HUES64 (cell line): ENCODE measurements around the gene CIZ1.

Experiments
- H3K27ac ChIP-seq: 2 replicates; pipeline ENCODE4 v1.7.0; 2013; ENCODE audit warnings: low read depth, low read length, inconsistent platforms
- H3K27me3 ChIP-seq: 2 replicates; pipeline ENCODE4 v1.6.1; 2013; ENCODE audit warnings: mild to moderate bottlenecking, low read length; ENCODE audit not compliant: insufficient read depth
- H3K36me3 ChIP-seq: 2 replicates; pipeline ENCODE4 v1.6.1; 2013; ENCODE audit warnings: mild to moderate bottlenecking, low read length; ENCODE audit not compliant: insufficient read depth
- H3K4me1 ChIP-seq: 2 replicates; pipeline ENCODE4 v1.6.1; 2013; ENCODE audit warnings: mild to moderate bottlenecking, low read length, moderate library complexity; ENCODE audit not compliant: insufficient read depth
- H3K4me3 ChIP-seq: 2 replicates; pipeline ENCODE4 v1.5.1; 2013; ENCODE audit warnings: mild to moderate bottlenecking, low read length, moderate library complexity
- H3K9ac ChIP-seq: 2 replicates; pipeline ENCODE4 v1.6.1; 2013; ENCODE audit warnings: mild to moderate bottlenecking, low read depth, low read length
- H3K9me3 ChIP-seq: 2 replicates; pipeline ENCODE4 v1.6.1; 2013; ENCODE audit warnings: low read depth, low read length; ENCODE audit not compliant: insufficient read depth
- WGBS: fragments of 150-250, 120-280 bp; methylation state at CpG from one replicate; pipeline ENCODE4 v1.1.7; 2013; ENCODE audit warnings: missing lambda C conversion rate; 5-methylcytosine and 5-hydroxymethylcytosine counted together

CIZ1 gene

DNA sequence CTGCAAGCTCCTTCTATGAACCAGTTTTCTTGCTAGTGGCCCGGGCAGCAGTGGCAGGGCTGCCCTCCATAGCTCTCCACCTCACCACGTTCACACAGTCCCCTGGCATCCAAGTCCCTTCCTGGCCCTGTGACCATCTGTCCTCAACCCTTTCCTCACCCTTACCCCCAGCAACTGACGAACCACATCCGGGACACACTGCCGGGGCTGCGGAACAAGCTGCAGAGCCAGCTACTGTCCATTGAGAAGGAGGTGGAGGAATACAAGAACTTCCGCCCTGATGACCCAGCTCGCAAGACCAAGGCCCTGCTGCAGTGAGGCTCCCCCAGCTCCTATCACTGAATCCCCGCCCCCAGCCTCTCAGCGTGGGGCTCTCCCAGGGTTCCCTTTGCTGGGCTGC is 30.7 kb upstream of the CIZ1 start:
- Histone ChIP-seq H3K4me3 (no peak overlapping the region), H3K9me3 (no peaks in the 10 kb centered on the region)
- WGBS = 92% methylated on average over 10 of the region's 10 CpGs

GRCh38 chr9:128219831-128220230 is 28.5 kb upstream of the CIZ1 start:
- WGBS = 93% methylated on average over 9 of the region's 9 CpGs

More for the DNA sequence above, 30.7 kb upstream of the CIZ1 start:
- 0 out of 2 replicates have a peak, but pooled peaks cover 3% of the 10 kb centered on the region for H3K4me1 ChIP-seq
- H3K27ac ChIP-seq = no peak overlapping the region
- H3K9ac ChIP-seq = no peak overlapping the region
- no peaks in the 10 kb centered on the region for H3K27me3 ChIP-seq
- H3K36me3 ChIP-seq = peaks cover 52% of the 10 kb centered on the region

GRCh38 chr9:128218518-128219389 is 27.4 kb upstream of the CIZ1 start:
- no peaks in the 10 kb centered on the region for H3K27me3 ChIP-seq
- H3K4me1 ChIP-seq = 0 out of 2 replicates have a peak, but pooled peaks cover 3% of the 10 kb centered on the region
- WGBS = 29% methylated on average over 47 of the region's 47 CpGs
- peak overlapping the region; percentile 44 for H3K4me3 ChIP-seq
- H3K36me3 ChIP-seq = peaks cover 40% of the 10 kb centered on the region
- peak overlapping the region; percentile 15; the same call in 1 of the 2 replicates for H3K9ac ChIP-seq
- H3K27ac ChIP-seq = no peak overlapping the region
- H3K9me3 ChIP-seq = no peaks in the 10 kb centered on the region

More at GRCh38 chr9:128219831-128220230, 28.5 kb upstream of the CIZ1 start:
- Histone ChIP-seq H3K36me3 (peaks cover 44% of the 10 kb centered on the region), H3K4me3 (no peak overlapping the region), H3K9me3 (no peaks in the 10 kb centered on the region), H3K4me1 (0 out of 2 replicates have a peak, but pooled peaks cover 3% of the 10 kb centered on the region), H3K9ac (no peak overlapping the region), H3K27ac (no peak overlapping the region), H3K27me3 (no peaks in the 10 kb centered on the region)

DNA sequence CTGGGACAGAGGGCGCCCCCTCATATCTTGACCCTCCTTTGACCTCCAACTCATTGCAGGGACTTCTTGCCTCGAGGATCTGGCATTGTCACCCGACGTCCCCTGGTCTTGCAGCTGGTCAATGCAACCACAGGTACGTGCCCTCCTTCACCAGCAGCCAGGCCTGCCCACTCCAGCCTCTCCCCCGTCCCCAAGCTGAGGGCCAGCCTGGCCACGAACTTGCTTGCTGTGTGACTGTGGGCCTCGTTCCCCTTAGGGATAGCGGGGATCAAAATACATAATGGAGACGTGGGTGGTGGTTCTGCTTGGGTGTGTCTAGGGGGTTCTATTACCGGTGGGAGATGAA is 26.8 kb upstream of the CIZ1 start:
- H3K4me1 ChIP-seq = 0 out of 2 replicates have a peak, but pooled peaks cover 3% of the 10 kb centered on the region
- no peaks in the 10 kb centered on the region for H3K27me3 ChIP-seq
- 77% methylated on average over 11 of the region's 11 CpGs for WGBS
- H3K9ac ChIP-seq = peak overlapping the region; percentile 15; the same call in 1 of the 2 replicates
- no peaks in the 10 kb centered on the region for H3K9me3 ChIP-seq
- peak overlapping the region; percentile 44 for H3K4me3 ChIP-seq
- peaks cover 35% of the 10 kb centered on the region for H3K36me3 ChIP-seq
- no peak overlapping the region for H3K27ac ChIP-seq

GRCh38 chr9:128216781-128217553 is 25.6 kb upstream of the CIZ1 start:
- Histone ChIP-seq H3K9ac (no peak overlapping the region), H3K27me3 (no peaks in the 10 kb centered on the region), H3K4me1 (0 out of 2 replicates have a peak, but pooled peaks cover 3% of the 10 kb centered on the region), H3K9me3 (no peaks in the 10 kb centered on the region), H3K27ac (no peak overlapping the region), H3K4me3 (no peak overlapping the region), H3K36me3 (peaks cover 23% of the 10 kb centered on the region)
- 93% methylated on average over 16 of the region's 16 CpGs for WGBS

DNA sequence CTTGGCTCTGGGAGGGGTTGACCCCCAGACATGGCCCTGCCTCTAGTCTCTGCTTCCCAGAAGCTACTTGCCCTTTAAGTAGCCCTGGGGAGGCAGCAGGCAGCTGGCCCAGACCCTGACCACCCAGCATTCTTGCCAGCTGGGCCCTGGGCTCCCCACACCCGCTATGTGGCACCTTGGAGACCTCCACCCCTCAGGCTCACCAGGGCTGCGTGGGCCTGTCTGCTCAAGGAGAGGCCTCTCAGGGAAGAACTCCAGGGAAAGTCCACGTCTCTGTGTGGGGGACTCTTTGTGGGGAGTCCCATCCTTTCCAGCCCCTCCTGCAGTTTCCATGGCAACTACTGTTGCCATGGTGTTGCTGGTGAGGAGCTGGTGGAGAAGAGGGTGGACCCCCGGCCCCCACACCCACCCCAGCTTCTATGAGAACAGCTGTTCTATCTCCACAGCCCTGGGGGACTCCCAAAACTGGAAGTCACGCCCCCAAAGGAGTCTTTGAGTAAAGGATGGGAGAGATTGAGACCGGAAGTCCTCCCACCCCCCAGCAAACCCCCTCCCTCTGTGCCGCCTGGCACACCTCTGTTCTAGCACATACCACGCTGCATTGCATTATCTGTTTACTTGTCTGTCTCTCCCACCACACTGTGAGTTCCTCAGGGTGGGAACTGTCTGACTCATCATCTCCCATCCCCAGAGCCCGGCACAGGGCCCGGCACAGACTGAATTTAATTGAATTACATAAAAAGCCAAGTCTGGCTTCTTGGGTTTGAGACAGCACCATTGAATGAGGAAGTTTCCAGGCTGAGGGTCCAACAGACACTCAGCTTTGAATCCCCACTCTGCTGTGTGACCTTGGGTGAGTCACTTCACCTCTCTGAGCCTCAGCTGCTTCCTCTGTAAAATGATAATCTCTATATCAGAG is 24.4 kb upstream of the CIZ1 start:
- H3K36me3 ChIP-seq = peaks cover 16% of the 10 kb centered on the region
- H3K4me3 ChIP-seq = no peak overlapping the region
- H3K4me1 ChIP-seq = 0 out of 2 replicates have a peak, but pooled peaks cover 3% of the 10 kb centered on the region
- no peaks in the 10 kb centered on the region for H3K9me3 ChIP-seq
- no peak overlapping the region for H3K9ac ChIP-seq
- H3K27me3 ChIP-seq = no peaks in the 10 kb centered on the region
- no peak overlapping the region for H3K27ac ChIP-seq
- 83% methylated on average over 9 of the region's 10 CpGs for WGBS

DNA sequence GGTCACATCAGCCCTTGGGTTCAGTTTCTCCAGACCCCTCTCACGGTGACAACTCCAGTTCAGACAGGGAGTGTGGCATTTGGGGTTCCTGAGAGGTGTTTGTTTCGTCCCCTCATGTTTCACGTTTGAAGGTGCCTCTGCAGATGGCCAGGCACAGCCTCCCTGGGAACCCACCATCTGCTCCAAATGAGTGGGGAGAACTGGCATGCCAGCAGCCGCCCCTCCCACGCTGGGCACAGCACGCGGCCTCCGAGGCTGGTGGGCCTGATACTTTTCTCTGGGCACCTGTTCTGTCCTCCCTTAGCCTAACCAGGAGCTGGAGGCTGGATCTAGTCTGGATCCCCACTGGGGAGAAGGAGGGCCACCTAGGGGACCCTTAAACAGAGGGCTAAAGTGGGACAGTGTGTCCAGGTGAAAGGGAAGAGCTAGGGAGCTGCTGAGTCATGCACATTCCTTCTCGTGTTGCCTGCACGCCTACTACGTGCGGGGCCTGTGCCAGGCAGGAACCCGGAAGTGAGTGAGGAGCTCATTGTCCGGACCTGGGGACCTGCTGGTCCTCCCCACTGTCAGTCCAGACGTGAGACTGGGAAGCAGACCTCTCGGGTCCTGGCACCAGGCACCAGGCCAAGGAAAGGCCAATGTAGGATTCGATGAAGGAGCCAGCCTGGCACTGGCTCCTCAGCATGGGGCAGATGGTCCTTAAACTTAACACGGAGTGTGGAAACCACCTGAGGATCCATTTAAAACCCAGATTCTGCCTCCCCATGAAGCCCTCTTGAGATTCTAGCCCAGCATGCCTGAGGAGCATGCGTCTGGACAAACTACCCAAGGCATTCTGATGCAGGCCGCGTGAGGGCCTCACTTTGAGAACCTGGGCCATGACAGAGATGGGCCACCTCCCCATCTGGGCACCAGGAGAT is 23.5 kb upstream of the CIZ1 start:
- H3K27ac ChIP-seq = no peak overlapping the region
- 0 out of 2 replicates have a peak, but pooled peaks cover 3% of the 10 kb centered on the region for H3K4me1 ChIP-seq
- H3K4me3 ChIP-seq = no peak overlapping the region
- no peaks in the 10 kb centered on the region for H3K27me3 ChIP-seq
- peaks cover 9% of the 10 kb centered on the region for H3K36me3 ChIP-seq
- H3K9me3 ChIP-seq = no peaks in the 10 kb centered on the region
- no peak overlapping the region for H3K9ac ChIP-seq
- WGBS = 89% methylated on average over 21 of the region's 21 CpGs

- Histone ChIP-seq H3K9me3 (no peaks in the 10 kb centered on the region), H3K9ac (no peak overlapping the region), H3K36me3 (no peaks in the 10 kb centered on the region; the same call in 1 of the 2 replicates), H3K27me3 (no peaks in the 10 kb centered on the region), H3K4me1 (0 out of 2 replicates have a peak, but pooled peaks cover 3% of the 10 kb centered on the region), H3K4me3 (no peak overlapping the region), H3K27ac (no peak overlapping the region)
- 93% methylated on average over 12 of the region's 12 CpGs for WGBS
These were observed 22.6 kb upstream of the CIZ1 start for GRCh38 chr9:128213746-128214497.

- no peak overlapping the region for H3K4me3 ChIP-seq
- H3K27me3 ChIP-seq = no peaks in the 10 kb centered on the region
- H3K27ac ChIP-seq = no peak overlapping the region
- no peaks in the 10 kb centered on the region for H3K9me3 ChIP-seq
- peaks cover 6% of the 10 kb centered on the region; the same call in 1 of the 2 replicates for H3K36me3 ChIP-seq
- WGBS = 84% methylated on average over 2 of the region's 2 CpGs
- no peaks in the 10 kb centered on the region for H3K4me1 ChIP-seq
- H3K9ac ChIP-seq = no peak overlapping the region
These were observed 20.6 kb upstream of the CIZ1 start for GRCh38 chr9:128211981-128212281.
